Spleen (tissue), 7 donors: Measurements from ENCODE around the gene HINFP.

ENCODE experiments used
- POLR2A ChIP-seq, 3 donors: fragments of 450-650 bp; IDR thresholded peaks; one replicate each; pipeline ENCODE4 v1.5.1; 2017; ENCODE audit warnings: antibody characterized with exemption in 3 of 3, mild to moderate bottlenecking in 1 of 3
- POLR2AphosphoS5 ChIP-seq, 3 donors: sonication (generic); formaldehyde crosslinking; IDR thresholded peaks; one replicate each; pipeline ENCODE4 v1.5.1; 2017; ENCODE audit warnings: antibody characterized with exemption in 3 of 3
- TF ChIP-seq, protein P1 (sequence below), 11 experiments: fragments of 200-600 bp in 7 of 11; fragments of 450-650 bp in 4 of 11; sonication (generic) in 4 of 11; IDR thresholded peaks in 8 of 11; conservative IDR thresholded peaks in 3 of 11; 1 replicate in 7 of 11; 2 replicates in 4 of 11; pipeline versions ENCODE4 v1.4.0 to v1.8.0; 2016 to 2021; ENCODE audit warnings: antibody characterized with exemption in 11 of 11, inconsistent platforms in 4 of 11, mild to moderate bottlenecking in 1 of 11
- donor health status: DM: no; HTN: no; CAD: no; lungs with moderate emphysema.
- donor health status: DM: no; HTN: no; CAD: no.
- donor health status: DM: no; HTN: no; CAD: no.

DNA sequence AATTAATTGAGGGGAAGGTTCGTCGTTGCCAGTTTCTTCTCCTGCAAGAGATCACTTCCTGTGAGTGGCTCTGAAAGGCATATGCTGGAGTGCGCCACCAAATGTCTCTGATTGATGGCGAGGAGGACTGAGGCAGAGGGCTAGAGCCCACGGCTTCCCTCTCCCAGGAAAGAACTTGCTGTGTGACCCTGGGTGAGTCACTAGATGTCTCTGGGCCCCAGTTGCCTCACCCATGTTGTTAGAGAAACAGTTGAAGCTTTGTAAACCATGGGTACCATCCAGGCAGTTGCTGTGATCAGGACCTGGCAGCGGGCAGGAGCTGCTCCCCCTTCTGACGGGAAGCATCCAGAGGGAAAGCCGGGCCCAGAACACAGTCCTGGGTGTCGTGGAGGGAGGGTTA is 30.7 kb downstream of the HINFP start:
- TF ChIP-seq, protein P1, sequence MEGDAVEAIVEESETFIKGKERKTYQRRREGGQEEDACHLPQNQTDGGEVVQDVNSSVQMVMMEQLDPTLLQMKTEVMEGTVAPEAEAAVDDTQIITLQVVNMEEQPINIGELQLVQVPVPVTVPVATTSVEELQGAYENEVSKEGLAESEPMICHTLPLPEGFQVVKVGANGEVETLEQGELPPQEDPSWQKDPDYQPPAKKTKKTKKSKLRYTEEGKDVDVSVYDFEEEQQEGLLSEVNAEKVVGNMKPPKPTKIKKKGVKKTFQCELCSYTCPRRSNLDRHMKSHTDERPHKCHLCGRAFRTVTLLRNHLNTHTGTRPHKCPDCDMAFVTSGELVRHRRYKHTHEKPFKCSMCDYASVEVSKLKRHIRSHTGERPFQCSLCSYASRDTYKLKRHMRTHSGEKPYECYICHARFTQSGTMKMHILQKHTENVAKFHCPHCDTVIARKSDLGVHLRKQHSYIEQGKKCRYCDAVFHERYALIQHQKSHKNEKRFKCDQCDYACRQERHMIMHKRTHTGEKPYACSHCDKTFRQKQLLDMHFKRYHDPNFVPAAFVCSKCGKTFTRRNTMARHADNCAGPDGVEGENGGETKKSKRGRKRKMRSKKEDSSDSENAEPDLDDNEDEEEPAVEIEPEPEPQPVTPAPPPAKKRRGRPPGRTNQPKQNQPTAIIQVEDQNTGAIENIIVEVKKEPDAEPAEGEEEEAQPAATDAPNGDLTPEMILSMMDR (IDR thresholded peaks at IDR 0.05 in 8 of 11, conservative IDR thresholded peaks at IDR 0.05 in 3 of 11), result no peak
- no peak for TF ChIP-seq POLR2AphosphoS5 (IDR thresholded peaks at IDR 0.05)
- TF ChIP-seq POLR2A (IDR thresholded peaks at IDR 0.05), result no peak
